Measurements from ENCODE around the gene AKT1. TPM values are rescaled to one million over a fixed set of nuclear protein-coding genes. Genes with fewer than 3 reads are reported as not detected.

Gene AKT1
- polyA plus RNA-seq, 2 donors: 62.6 to 62.9 TPM

- Histone ChIP-seq H3K4me3 (ENCODE audit: low read depth in 1 of 2, low read length in 2 of 2) (no peak overlapping the region), H3K36me3 (ENCODE audit: control insufficient read depth in 2 of 2, insufficient read depth in 2 of 2, low read length in 1 of 2) (peaks cover 9 to 30% of the 10 kb centered on the region in 2 donors), H3K27me3 (ENCODE audit: control insufficient read depth in 1 of 2, insufficient read depth in 2 of 2, low read length in 2 of 2) (no peaks in the 10 kb centered on the region), H3K27ac (ENCODE audit: low read depth in 2 of 2, low read length in 1 of 2) (peak overlapping the region in 1 of 2 donors; percentile 27), H3K4me1 (ENCODE audit: control insufficient read depth in 2 of 2, insufficient read depth in 2 of 2, low read length in 1 of 2) (peaks cover 0 to 5% of the 10 kb centered on the region in 2 donors), H3K9me3 (ENCODE audit: control insufficient read depth in 2 of 2, insufficient read depth in 1 of 2, low read depth in 1 of 2, low read length in 1 of 2) (peaks cover 0 to 7% of the 10 kb centered on the region in 2 donors)
- WGBS, 2 donors: 13 to 20% methylated on average over 20 to 25 of the region's 25 CpGs
Measured at GRCh38 chr14:104768437-104769323, 26.9 kb downstream of the AKT1 start.

DNA sequence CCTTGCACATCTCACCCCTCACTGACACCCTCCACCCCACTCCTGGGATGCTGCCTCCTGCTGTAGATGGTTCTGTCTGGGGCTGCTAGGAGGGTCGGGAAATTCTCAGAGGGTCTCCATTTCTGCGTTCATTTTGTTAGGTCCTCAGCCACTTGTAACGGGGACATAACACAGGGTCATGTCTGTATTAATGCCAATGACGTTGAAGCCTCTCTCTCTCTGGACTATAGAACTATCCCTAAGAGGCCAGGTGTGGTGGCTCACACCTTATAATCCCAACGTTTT lies 28.0 kb downstream of the AKT1 start:
- Histone ChIP-seq H3K27me3 (ENCODE audit: control insufficient read depth in 1 of 2, insufficient read depth in 2 of 2, low read length in 2 of 2) (no peaks in the 10 kb centered on the region), H3K4me3 (ENCODE audit: low read depth in 1 of 2, low read length in 2 of 2) (no peak overlapping the region), H3K9me3 (ENCODE audit: control insufficient read depth in 2 of 2, insufficient read depth in 1 of 2, low read depth in 1 of 2, low read length in 1 of 2) (peaks cover 0 to 7% of the 10 kb centered on the region in 2 donors), H3K4me1 (ENCODE audit: control insufficient read depth in 2 of 2, insufficient read depth in 2 of 2, low read length in 1 of 2) (peaks cover 0 to 5% of the 10 kb centered on the region in 2 donors), H3K36me3 (ENCODE audit: control insufficient read depth in 2 of 2, insufficient read depth in 2 of 2, low read length in 1 of 2) (peaks cover 8 to 20% of the 10 kb centered on the region in 2 donors), H3K27ac (ENCODE audit: low read depth in 2 of 2, low read length in 1 of 2) (no peak overlapping the region)
- 79 to 81% methylated on average over 5 of the region's 5 CpGs for WGBS, 2 donors

GRCh38 chr14:104766863-104767633 lies 28.5 kb downstream of the AKT1 start:
- Histone ChIP-seq H3K27ac (ENCODE audit: low read depth in 2 of 2, low read length in 1 of 2) (no peak overlapping the region), H3K9me3 (ENCODE audit: control insufficient read depth in 2 of 2, insufficient read depth in 1 of 2, low read depth in 1 of 2, low read length in 1 of 2) (peaks cover 0 to 7% of the 10 kb centered on the region in 2 donors), H3K27me3 (ENCODE audit: control insufficient read depth in 1 of 2, insufficient read depth in 2 of 2, low read length in 2 of 2) (no peaks in the 10 kb centered on the region), H3K36me3 (ENCODE audit: control insufficient read depth in 2 of 2, insufficient read depth in 2 of 2, low read length in 1 of 2) (peaks cover 4 to 15% of the 10 kb centered on the region in 2 donors), H3K4me1 (ENCODE audit: control insufficient read depth in 2 of 2, insufficient read depth in 2 of 2, low read length in 1 of 2) (peaks cover 0 to 5% of the 10 kb centered on the region in 2 donors), H3K4me3 (ENCODE audit: low read depth in 1 of 2, low read length in 2 of 2) (no peak overlapping the region)
- WGBS, 2 donors: 82 to 85% methylated on average over 15 of the region's 15 CpGs

DNA sequence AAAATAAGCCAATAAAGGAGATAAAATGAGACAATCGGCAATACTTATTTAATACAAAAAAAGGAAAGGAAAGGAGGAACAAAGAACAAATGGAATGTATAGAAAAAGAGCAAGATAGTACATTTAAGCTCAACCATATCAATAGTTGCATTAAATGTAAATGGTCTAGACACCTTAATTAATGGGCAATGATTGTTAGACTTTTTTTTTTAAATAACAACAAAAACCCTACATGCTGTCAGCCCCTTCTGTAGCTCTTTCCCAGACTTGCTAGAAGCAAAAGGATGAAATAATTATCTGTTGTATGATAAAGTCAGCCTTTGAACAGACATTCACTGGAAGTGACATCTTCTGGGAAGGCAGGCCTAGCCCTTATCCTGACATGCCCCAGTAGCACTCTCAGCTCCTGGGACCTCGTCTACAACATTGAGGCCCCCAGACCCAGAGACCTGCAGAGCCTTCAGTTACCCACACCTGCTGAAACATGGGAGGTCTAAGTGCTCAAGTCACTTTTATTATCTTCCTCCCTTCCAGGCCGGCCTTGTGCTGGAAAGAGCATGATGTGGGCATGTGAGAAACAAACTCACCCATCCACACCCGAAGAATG lies 29.2 kb downstream of the AKT1 start:
- Histone ChIP-seq H3K4me1 (ENCODE audit: control insufficient read depth in 2 of 2, insufficient read depth in 2 of 2, low read length in 1 of 2) (peaks cover 0 to 5% of the 10 kb centered on the region in 2 donors), H3K4me3 (ENCODE audit: low read depth in 1 of 2, low read length in 2 of 2) (no peak overlapping the region), H3K9me3 (ENCODE audit: control insufficient read depth in 2 of 2, insufficient read depth in 1 of 2, low read depth in 1 of 2, low read length in 1 of 2) (peaks cover 0 to 4% of the 10 kb centered on the region in 2 donors), H3K27me3 (ENCODE audit: control insufficient read depth in 1 of 2, insufficient read depth in 2 of 2, low read length in 2 of 2) (no peaks in the 10 kb centered on the region), H3K27ac (ENCODE audit: low read depth in 2 of 2, low read length in 1 of 2) (no peak overlapping the region), H3K36me3 (ENCODE audit: control insufficient read depth in 2 of 2, insufficient read depth in 2 of 2, low read length in 1 of 2) (peaks cover 3 to 8% of the 10 kb centered on the region in 2 donors)
- WGBS, 2 donors: 93 to 94% methylated on average over 4 of the region's 4 CpGs

DNA sequence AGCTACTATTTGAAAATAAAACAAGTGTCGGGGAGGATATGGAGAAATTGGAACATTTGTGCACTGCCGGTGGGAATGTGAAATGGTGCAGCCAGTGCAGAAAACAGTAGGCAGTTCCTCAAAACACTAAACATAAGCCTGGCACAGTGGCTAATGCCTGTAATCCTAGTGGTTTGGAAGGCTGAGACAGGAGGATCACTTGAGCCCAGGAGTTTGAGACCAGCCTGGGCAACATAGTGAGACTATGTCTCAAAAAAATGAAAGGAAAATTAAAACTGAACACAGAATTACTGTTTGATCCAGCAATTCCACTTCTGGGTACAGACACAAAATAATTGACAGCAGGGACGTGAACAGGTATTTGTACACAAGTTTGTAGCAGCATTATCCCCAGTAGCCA lies 30.0 kb downstream of the AKT1 start:
- Histone ChIP-seq H3K4me1 (ENCODE audit: control insufficient read depth in 2 of 2, insufficient read depth in 2 of 2, low read length in 1 of 2) (peaks cover 0 to 5% of the 10 kb centered on the region in 2 donors), H3K9me3 (ENCODE audit: control insufficient read depth in 2 of 2, insufficient read depth in 1 of 2, low read depth in 1 of 2, low read length in 1 of 2) (peaks cover 0 to 1% of the 10 kb centered on the region in 2 donors), H3K36me3 (ENCODE audit: control insufficient read depth in 2 of 2, insufficient read depth in 2 of 2, low read length in 1 of 2) (peaks cover 0 to 2% of the 10 kb centered on the region in 2 donors), H3K27ac (ENCODE audit: low read depth in 2 of 2, low read length in 1 of 2) (no peak overlapping the region), H3K27me3 (ENCODE audit: control insufficient read depth in 1 of 2, insufficient read depth in 2 of 2, low read length in 2 of 2) (no peaks in the 10 kb centered on the region), H3K4me3 (ENCODE audit: low read depth in 1 of 2, low read length in 2 of 2) (no peak overlapping the region)
- 89 to 97% methylated on average over 3 of the region's 3 CpGs for WGBS, 2 donors

DNA sequence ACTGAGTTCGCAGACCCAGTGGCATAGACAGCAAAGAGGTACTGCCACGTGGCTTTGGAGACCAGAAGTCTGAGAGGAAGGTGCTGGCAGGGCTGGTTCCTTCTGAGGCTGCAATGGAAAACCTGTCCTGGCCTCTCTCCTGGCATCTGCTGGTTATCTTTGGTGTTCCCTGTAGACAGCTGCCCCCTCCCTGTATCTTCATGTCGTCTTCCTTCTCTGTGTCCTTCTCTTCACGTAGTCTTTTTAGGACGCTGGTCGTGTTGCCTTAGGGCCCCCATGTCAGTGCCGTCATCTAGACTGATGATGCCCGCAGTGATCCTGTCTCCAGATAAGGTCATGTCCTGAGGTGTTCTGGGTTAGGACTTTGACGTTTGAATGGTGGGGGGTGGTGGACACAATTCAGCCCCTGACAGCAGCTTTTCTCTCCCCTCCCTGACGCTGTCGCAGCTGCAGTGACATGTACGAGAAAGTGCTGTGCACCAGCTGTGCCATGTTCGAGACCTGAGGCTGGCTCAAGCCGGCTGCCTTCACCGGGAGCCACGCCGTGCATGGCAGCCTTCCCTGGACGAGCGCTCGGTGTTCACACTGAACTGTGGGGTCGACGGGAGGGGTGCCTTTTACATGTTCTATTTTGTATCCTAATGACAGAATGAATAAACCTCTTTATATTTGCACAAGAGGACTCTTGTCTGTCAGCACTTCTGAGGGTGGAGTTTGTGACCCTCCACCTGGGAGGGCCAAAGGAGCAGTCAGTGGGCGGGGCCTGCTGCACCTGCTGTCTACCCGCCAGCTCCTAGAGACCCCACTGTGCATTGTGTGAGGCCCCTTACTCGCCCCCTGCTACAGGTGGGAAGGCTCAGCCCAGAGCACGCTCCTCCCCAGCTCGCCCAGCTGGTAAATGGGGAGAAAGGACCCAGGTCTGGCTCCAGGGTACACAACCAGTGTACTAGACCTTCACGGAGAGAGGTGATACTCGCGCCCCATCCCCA lies 36.3 kb downstream of the AKT1 start:
- Histone ChIP-seq H3K27ac (ENCODE audit: low read depth in 2 of 2, low read length in 1 of 2) (no peak overlapping the region), H3K9me3 (ENCODE audit: control insufficient read depth in 2 of 2, insufficient read depth in 1 of 2, low read depth in 1 of 2, low read length in 1 of 2) (no peaks in the 10 kb centered on the region), H3K4me3 (ENCODE audit: low read depth in 1 of 2, low read length in 2 of 2) (no peak overlapping the region), H3K4me1 (ENCODE audit: control insufficient read depth in 2 of 2, insufficient read depth in 2 of 2, low read length in 1 of 2) (peaks cover 0 to 9% of the 10 kb centered on the region in 2 donors), H3K27me3 (ENCODE audit: control insufficient read depth in 1 of 2, insufficient read depth in 2 of 2, low read length in 2 of 2) (no peaks in the 10 kb centered on the region), H3K36me3 (ENCODE audit: control insufficient read depth in 2 of 2, insufficient read depth in 2 of 2, low read length in 1 of 2) (peaks cover 0 to 40% of the 10 kb centered on the region in 2 donors)
- WGBS, 2 donors: 84 to 88% methylated on average over 30 of the region's 30 CpGs

DNA sequence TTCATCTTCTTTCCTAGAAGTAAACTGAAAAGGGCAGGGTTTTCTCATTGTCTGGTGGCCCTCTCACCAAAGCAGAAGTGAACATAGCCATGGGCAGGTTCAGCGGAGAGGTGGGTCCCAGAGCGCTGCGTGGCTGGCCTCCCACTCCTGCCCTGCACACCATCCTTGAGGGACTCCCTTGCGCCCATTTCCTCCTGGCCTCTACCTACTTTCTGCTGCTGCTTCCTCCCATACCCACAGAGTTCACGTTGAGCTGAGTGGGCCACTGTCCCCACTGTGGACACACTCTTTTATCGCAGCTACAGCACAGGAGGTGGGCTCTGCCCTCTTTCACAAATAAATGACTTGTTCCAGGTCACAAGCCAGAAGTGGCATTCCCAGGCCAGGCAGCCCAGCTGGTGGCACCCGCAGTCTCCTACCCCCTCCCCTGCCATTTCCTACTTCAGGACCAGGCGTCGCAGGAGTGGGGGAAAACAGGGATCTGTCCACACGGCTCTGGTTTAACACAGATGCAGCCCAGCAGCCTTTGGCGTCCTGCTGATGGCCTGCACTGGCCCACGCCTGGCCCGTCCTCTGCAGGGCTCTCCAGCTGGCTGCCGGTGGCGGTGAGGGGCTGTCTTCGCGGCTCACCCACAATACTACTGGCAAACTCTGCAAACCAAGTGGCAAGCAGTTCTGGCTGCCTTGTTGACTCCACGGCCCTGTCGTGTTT lies 37.7 kb downstream of the AKT1 start:
- H3K4me1 ChIP-seq (ENCODE audit: control insufficient read depth in 2 of 2, insufficient read depth in 2 of 2, low read length in 1 of 2): peaks cover 0 to 15% of the 10 kb centered on the region in 2 donors
- H3K9me3 ChIP-seq (ENCODE audit: control insufficient read depth in 2 of 2, insufficient read depth in 1 of 2, low read depth in 1 of 2, low read length in 1 of 2): no peaks in the 10 kb centered on the region
- H3K4me3 ChIP-seq (ENCODE audit: low read depth in 1 of 2, low read length in 2 of 2): no peak overlapping the region
- no peak overlapping the region for H3K27ac ChIP-seq (ENCODE audit: low read depth in 2 of 2, low read length in 1 of 2)
- WGBS, 2 donors: 87 to 92% methylated on average over 19 of the region's 19 CpGs
- no peaks in the 10 kb centered on the region for H3K27me3 ChIP-seq (ENCODE audit: control insufficient read depth in 1 of 2, insufficient read depth in 2 of 2, low read length in 2 of 2)
- peaks cover 0 to 40% of the 10 kb centered on the region in 2 donors for H3K36me3 ChIP-seq (ENCODE audit: control insufficient read depth in 2 of 2, insufficient read depth in 2 of 2, low read length in 1 of 2)

DNA sequence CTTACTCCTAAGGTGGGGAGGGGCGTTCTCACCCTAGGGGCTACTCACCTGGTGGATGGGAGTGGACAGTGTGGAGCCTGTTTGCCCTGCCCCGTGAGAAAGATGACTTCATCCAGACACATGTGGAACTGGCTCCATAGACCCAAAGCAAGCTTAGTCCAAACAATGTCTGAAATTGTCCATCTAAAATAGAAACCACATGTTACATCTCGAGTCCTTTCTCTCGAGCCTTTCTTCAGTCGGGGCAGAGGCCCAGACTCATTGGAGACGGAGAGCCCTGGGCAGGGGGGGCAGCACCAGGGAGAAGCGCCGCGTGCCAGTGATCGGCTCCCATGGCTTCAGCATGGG lies 38.3 kb downstream of the AKT1 start:
- peaks cover 0 to 16% of the 10 kb centered on the region in 2 donors for H3K4me1 ChIP-seq (ENCODE audit: control insufficient read depth in 2 of 2, insufficient read depth in 2 of 2, low read length in 1 of 2)
- H3K4me3 ChIP-seq (ENCODE audit: low read depth in 1 of 2, low read length in 2 of 2): no peak overlapping the region
- H3K27ac ChIP-seq (ENCODE audit: low read depth in 2 of 2, low read length in 1 of 2): no peak overlapping the region
- WGBS, 2 donors: 77 to 83% methylated on average over 10 of the region's 10 CpGs
- peaks cover 0 to 40% of the 10 kb centered on the region in 2 donors for H3K36me3 ChIP-seq (ENCODE audit: control insufficient read depth in 2 of 2, insufficient read depth in 2 of 2, low read length in 1 of 2)
- no peaks in the 10 kb centered on the region for H3K9me3 ChIP-seq (ENCODE audit: control insufficient read depth in 2 of 2, insufficient read depth in 1 of 2, low read depth in 1 of 2, low read length in 1 of 2)
- H3K27me3 ChIP-seq (ENCODE audit: control insufficient read depth in 1 of 2, insufficient read depth in 2 of 2, low read length in 2 of 2): no peaks in the 10 kb centered on the region
